Pancreas (tissue), 10 donors: Measurements from ENCODE around the gene XYLT1. TPM values are rescaled to one million over a fixed set of nuclear protein-coding genes. Genes with fewer than 3 reads are reported as not detected.

Experiments used
- ATAC-seq, 4 donors: fragments of 200-7000 bp; cut with Tn5 transposase; one replicate each; pipeline versions ENCODE4 v1.8.0 to v1.9.1; 2020; ENCODE audit warnings: mild to moderate bottlenecking in 4 of 4, moderate library complexity in 4 of 4
- DNase-seq, 6 donors: peaks; one replicate each; pipeline ENCODE4 v3.0.0-alpha.2; 2020
- FAIRE-seq: peaks from 2 replicates; lab custom pipeline; 2012; peaks lifted over from hg19 to GRCh38; lab: Jason Lieb, UNC
- H3K27ac ChIP-seq, 4 donors: fragments of 200-600 bp; sonication (generic); 1 replicate in 3 of 4; 2 replicates in 1 of 4; pipeline versions ENCODE4 v1.5.0 to v1.8.0; 2020
- H3K27me3 ChIP-seq, 4 donors: fragments of 200-600 bp; one replicate each; pipeline ENCODE4 v1.8.0; 2021
- H3K36me3 ChIP-seq, 3 donors: fragments of 200-600 bp; sonication (generic) in 1 of 3; one replicate each; pipeline versions ENCODE4 v1.5.0 to v1.8.0; 2020 to 2021
- H3K4me1 ChIP-seq, 3 donors: fragments of 200-600 bp; one replicate each; pipeline ENCODE4 v1.8.0; 2021
- H3K4me3 ChIP-seq, 4 donors: fragments of 200-600 bp; sonication (generic) in 2 of 4; one replicate each; pipeline versions ENCODE4 v1.5.0 to v1.8.0; 2020 to 2021
- H3K9me3 ChIP-seq, 4 donors: fragments of 200-600 bp; one replicate each; pipeline ENCODE4 v1.8.0; 2021
- WGBS, 2 donors: extraction: QIAGEN DNeasy Blood & Tissue Kit; methylation state at CpG; one replicate each; pipeline ENCODE4 v1.1.7; 2013; 5-methylcytosine and 5-hydroxymethylcytosine counted together
- intact Hi-C, 3 donors: fragments of 100-400 bp; cut with DNase I; formaldehyde crosslinking; loops; one replicate each; pipeline versions ENCODE4 v1.11.1 to v1.14.2; 2022
- polyA plus RNA-seq, 2 donors: library from polyadenylated mRNA; stranded (reverse); fragments of 200-250 nt; gene quantifications; one replicate each; pipeline ENCODE4 v1.2.3, GENCODE V29; 2013
- total RNA-seq, 6 donors: library from RNA; stranded (reverse); fragmentation: NEBNext Ultra II Directional in 4 of 6; extraction: Animal tissue kit (Norgen Biotek cat#: 25700) in 4 of 6; gene quantifications; one replicate each; pipeline versions ENCODE4 v1.2.1 to v1.2.4, GENCODE V29; 2021 to 2023
- TF ChIP-seq, protein P1 (sequence below), 4 donors: fragments of 200-600 bp; sonication (generic) in 3 of 4; IDR thresholded peaks; one replicate each; pipeline versions ENCODE4 v1.5.0 to v1.8.0; 2021; ENCODE audit warnings: antibody characterized with exemption in 4 of 4
- donor health status: healthy with polysubstance abuse.
- donor health status: DM: no; HTN: no; CAD: no; lungs with moderate emphysema.
- donor health status: DM: no; HTN: no; CAD: no.
- donor health status: control.
- donor health status: control.
- donor health status: Bipolar disorder and iron deficiency.
- donor health status: DM: yes; HTN: yes; CAD: no.
- donor health status: DM: no; HTN: no; CAD: no.
- donor health status: DM: no; HTN: no; CAD: no.
- donor health status: DM: yes; HTN: yes; CAD: no.

The XYLT1 gene
- total and polyA plus RNA-seq, 8 donors = 1.6 to 8.2 (median 4.6) TPM

DNA sequence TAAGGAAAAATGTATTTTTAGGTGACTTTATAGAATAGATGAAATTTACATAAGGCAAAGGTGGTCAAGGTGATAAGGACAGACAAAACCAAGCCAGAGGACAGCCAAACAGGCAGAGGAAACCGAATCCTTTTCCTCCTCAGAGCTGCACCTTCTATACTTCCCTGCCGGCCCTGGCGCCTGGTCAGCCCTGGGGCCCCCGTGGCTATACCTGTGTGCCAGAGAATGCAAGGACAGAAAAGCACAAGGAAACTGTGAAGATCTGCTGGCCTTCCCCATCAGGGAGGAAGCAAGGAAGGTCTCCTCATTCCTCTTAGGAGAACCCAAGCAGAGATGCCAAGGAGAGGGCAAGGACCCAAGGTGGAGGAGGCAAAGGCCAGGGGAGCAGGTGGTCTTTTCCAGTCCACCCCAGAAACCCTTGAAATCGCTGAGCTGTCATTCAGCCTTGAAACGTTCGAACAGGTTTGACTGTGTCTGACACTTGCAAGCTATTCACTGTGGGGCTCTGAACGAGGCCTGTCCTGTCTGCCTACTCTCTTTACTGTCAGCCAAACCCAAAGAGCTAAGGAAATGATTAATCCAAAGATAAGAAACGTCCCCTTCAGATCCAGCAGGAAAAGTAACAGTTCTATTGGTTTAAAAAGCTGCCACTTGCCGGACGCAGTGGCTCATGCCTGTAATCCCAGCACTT is 114.4 kb downstream of the XYLT1 start:
- no peaks in the 10 kb centered on the region for H3K9me3 ChIP-seq
- no peaks in the 10 kb centered on the region for H3K27me3 ChIP-seq
- no peaks in the 10 kb centered on the region for H3K4me1 ChIP-seq
- DNase-seq = no peak
- ATAC-seq = peak; percentile 45 to 75 (median 64)
- 53 to 62% methylated on average over 11 of the region's 11 CpGs for WGBS, 2 donors
- H3K27ac ChIP-seq = peak overlapping the region in 3 of 4 donors; percentile 39 to 61 (median 46)
- no peak overlapping the region for H3K4me3 ChIP-seq
- no peaks in the 10 kb centered on the region for H3K36me3 ChIP-seq
- intact Hi-C loops = no loop called here
- TF ChIP-seq, protein P1, sequence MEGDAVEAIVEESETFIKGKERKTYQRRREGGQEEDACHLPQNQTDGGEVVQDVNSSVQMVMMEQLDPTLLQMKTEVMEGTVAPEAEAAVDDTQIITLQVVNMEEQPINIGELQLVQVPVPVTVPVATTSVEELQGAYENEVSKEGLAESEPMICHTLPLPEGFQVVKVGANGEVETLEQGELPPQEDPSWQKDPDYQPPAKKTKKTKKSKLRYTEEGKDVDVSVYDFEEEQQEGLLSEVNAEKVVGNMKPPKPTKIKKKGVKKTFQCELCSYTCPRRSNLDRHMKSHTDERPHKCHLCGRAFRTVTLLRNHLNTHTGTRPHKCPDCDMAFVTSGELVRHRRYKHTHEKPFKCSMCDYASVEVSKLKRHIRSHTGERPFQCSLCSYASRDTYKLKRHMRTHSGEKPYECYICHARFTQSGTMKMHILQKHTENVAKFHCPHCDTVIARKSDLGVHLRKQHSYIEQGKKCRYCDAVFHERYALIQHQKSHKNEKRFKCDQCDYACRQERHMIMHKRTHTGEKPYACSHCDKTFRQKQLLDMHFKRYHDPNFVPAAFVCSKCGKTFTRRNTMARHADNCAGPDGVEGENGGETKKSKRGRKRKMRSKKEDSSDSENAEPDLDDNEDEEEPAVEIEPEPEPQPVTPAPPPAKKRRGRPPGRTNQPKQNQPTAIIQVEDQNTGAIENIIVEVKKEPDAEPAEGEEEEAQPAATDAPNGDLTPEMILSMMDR (IDR thresholded peaks at IDR 0.05) = no peak
- FAIRE-seq = no peak

DNA sequence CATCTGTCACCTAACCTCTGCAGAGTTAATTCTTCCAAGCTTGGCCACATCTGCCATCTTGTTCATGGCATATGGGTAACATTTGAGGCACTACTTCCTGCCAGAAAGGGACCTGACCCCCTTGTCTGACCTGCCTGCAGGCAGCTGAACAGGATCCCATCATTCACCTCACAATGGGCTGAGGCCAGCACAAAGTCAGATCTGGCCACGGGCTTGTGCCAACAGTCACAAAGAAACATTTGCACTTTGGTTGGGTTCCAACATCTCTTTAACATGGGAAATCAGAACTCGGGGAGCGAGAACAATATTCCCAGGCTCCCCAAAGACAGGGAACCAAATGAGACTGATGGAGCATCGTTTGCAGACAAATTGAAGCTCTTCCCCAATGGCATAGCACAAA is 116.1 kb downstream of the XYLT1 start:
- no peaks in the 10 kb centered on the region for H3K9me3 ChIP-seq
- ATAC-seq = no peak
- H3K36me3 ChIP-seq = no peaks in the 10 kb centered on the region
- H3K4me1 ChIP-seq = no peaks in the 10 kb centered on the region
- H3K27me3 ChIP-seq = no peaks in the 10 kb centered on the region
- no peak for DNase-seq
- TF ChIP-seq, protein P1 (IDR thresholded peaks at IDR 0.05) = no peak
- intact Hi-C loops = no loop called here
- no peak overlapping the region for H3K27ac ChIP-seq
- WGBS, 2 donors = 56 to 58% methylated on average over 4 of the region's 4 CpGs
- no peak for FAIRE-seq
- H3K4me3 ChIP-seq = no peak overlapping the region

DNA sequence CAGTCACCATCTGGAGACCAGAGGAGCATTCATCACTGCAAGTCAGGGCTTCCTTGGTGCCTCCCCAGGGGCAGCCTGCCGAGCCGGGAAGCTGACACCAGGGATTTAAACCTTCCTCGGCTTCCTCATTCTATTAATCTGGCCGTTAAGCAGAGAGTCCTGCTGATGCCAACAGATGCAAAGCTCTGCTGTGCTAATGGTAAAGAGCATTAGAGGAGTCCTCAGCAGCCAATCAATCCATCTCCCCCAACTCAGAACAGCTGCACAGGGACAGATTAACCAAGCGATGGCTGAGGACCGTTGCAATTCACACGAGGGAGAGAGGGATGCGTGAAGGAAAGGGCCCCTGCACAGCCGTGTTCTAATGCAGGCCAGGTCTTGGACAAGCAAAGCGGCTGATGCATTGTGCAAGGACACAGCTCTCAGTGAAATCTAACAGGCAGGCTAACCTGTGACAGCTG is 116.6 kb downstream of the XYLT1 start:
- intact Hi-C loops = no loop called here
- Histone ChIP-seq H3K4me1 (no peaks in the 10 kb centered on the region), H3K9me3 (no peaks in the 10 kb centered on the region), H3K27ac (no peak overlapping the region), H3K36me3 (no peaks in the 10 kb centered on the region), H3K27me3 (no peaks in the 10 kb centered on the region), H3K4me3 (no peak overlapping the region)
- peak in 3 of 4 donors; percentile 30 to 46 (median 46) for ATAC-seq
- FAIRE-seq = no peak
- WGBS, 2 donors = 65 to 68% methylated on average over 10 of the region's 10 CpGs
- DNase-seq = no peak
- TF ChIP-seq, protein P1 (IDR thresholded peaks at IDR 0.05) = no peak

DNA sequence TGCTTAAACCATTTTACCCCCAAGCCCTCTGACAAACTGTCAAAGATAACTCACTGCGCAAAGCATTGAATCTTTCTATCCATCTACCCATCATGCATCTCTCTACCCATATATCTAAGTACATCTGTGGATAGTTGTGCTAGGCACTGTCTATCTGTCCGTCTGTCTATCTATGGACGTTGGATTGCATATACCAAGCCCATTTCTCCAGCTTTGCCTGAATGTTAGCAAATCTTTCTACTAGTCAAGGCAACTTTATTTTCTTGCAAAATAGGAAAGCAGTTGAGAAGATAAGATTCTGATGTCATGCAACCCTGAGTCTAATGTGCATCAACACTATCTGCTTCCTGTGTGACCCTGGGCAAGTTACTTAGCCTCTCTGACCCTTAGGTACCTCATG is 117.2 kb downstream of the XYLT1 start:
- Histone ChIP-seq H3K9me3 (no peaks in the 10 kb centered on the region), H3K27ac (no peak overlapping the region), H3K4me1 (no peaks in the 10 kb centered on the region), H3K36me3 (no peaks in the 10 kb centered on the region), H3K27me3 (no peaks in the 10 kb centered on the region), H3K4me3 (no peak overlapping the region)
- TF ChIP-seq, protein P1 (IDR thresholded peaks at IDR 0.05) = no peak
- WGBS, 2 donors = 53 to 65% methylated on average over 3 of the region's 3 CpGs
- DNase-seq = no peak
- intact Hi-C loops = no loop called here
- ATAC-seq = no peak
- FAIRE-seq = no peak

DNA sequence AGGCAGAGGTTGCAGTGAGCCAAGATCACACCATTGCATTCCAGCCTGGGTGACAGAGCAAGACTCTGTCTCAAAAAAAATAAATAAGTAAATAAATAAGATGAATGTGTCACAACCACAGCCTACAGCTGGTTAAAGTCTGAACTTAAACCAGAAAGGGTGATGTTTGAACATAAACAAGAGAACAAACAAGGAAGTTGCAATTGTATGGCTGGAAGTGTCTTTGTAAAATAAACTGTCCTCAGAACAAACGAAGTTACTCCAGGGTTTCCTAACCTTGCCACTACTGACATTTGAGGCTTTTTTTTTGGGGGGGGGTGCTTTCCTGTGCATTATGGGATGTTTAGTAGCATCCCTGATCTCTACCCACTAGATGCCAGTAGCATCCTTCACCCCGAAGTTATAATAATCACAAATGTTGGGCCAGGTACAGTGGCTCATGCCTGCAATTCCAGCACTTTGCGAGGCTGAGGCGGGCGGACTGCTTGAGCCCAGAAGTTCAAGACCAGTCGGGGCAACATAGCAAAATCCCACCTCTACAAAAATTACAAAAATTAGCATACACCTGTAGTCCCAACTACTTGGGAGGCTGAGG is 119.2 kb downstream of the XYLT1 start:
- no peaks in the 10 kb centered on the region for H3K27me3 ChIP-seq
- ATAC-seq = no peak
- WGBS, 2 donors = 73 to 80% methylated on average over 6 of the region's 6 CpGs
- intact Hi-C loops = no loop called here
- H3K4me1 ChIP-seq = no peaks in the 10 kb centered on the region
- H3K36me3 ChIP-seq = no peaks in the 10 kb centered on the region
- DNase-seq = no peak
- FAIRE-seq = no peak
- TF ChIP-seq, protein P1 (IDR thresholded peaks at IDR 0.05) = no peak
- H3K27ac ChIP-seq = no peak overlapping the region
- H3K4me3 ChIP-seq = no peak overlapping the region
- no peaks in the 10 kb centered on the region for H3K9me3 ChIP-seq
